C4-2B (cell line): Measurements from ENCODE around the gene SLC25A33.

Source experiments
- ZFX ChIP-seq: fragments of 450-650 bp; IDR thresholded peaks from 2 replicates; pipeline ENCODE4 v1.6.1; 2017
- TF ChIP-seq, protein P1 (sequence below): fragments of 450-650 bp; conservative IDR thresholded peaks from 2 replicates; pipeline ENCODE4 v1.5.1; 2017; ENCODE audit warnings: mild to moderate bottlenecking

DNA sequence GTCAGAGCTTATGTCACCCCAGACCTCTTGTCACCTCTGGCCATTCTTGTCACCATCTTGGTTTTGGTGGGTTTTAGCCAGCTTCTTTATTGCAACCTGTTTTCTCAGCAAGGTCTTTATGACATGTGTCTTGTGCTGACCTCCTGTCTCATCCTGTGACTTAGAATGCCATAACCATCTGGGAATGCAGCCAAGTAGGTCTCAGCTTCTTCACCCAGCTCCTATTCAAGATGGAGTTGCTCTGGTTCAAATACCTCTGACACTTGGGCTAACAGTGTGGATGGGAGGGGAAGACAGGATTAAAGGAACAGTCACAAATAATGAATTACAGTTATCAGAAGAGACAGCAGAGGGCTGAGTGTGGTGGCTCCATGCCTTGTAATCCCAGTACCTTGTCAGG lies 81.8 kb downstream of the SLC25A33 start:
- TF ChIP-seq, protein P1, sequence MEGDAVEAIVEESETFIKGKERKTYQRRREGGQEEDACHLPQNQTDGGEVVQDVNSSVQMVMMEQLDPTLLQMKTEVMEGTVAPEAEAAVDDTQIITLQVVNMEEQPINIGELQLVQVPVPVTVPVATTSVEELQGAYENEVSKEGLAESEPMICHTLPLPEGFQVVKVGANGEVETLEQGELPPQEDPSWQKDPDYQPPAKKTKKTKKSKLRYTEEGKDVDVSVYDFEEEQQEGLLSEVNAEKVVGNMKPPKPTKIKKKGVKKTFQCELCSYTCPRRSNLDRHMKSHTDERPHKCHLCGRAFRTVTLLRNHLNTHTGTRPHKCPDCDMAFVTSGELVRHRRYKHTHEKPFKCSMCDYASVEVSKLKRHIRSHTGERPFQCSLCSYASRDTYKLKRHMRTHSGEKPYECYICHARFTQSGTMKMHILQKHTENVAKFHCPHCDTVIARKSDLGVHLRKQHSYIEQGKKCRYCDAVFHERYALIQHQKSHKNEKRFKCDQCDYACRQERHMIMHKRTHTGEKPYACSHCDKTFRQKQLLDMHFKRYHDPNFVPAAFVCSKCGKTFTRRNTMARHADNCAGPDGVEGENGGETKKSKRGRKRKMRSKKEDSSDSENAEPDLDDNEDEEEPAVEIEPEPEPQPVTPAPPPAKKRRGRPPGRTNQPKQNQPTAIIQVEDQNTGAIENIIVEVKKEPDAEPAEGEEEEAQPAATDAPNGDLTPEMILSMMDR, result no peak
- TF ChIP-seq ZFX, result no peak
